Mesenteric fat pad (tissue), 1 donor: ENCODE data around the gene COL27A1. TPM values are rescaled to one million over a fixed set of nuclear protein-coding genes. Genes with fewer than 3 reads are reported as not detected.

Experiments
- DNase-seq: peaks from one replicate; pipeline ENCODE4 v3.0.0-alpha.2; 2020; ENCODE audit warnings: low spot score
- total RNA-seq: library from RNA; stranded (reverse); fragmentation: NEBNext Ultra II Directional; extraction: Animal tissue kit (Norgen Biotek cat#: 25700); gene quantifications from one replicate; pipeline ENCODE4 v1.2.1, GENCODE V29; 2021
- donor health status: DM: yes; HTN: yes; CAD: no.

COL27A1 gene
- total RNA-seq, 1 donor from 2014 or later, result 101 TPM

GRCh38 chr9:114166103-114166470, 10.8 kb downstream of the COL27A1 start:
- no peak for DNase-seq

DNA sequence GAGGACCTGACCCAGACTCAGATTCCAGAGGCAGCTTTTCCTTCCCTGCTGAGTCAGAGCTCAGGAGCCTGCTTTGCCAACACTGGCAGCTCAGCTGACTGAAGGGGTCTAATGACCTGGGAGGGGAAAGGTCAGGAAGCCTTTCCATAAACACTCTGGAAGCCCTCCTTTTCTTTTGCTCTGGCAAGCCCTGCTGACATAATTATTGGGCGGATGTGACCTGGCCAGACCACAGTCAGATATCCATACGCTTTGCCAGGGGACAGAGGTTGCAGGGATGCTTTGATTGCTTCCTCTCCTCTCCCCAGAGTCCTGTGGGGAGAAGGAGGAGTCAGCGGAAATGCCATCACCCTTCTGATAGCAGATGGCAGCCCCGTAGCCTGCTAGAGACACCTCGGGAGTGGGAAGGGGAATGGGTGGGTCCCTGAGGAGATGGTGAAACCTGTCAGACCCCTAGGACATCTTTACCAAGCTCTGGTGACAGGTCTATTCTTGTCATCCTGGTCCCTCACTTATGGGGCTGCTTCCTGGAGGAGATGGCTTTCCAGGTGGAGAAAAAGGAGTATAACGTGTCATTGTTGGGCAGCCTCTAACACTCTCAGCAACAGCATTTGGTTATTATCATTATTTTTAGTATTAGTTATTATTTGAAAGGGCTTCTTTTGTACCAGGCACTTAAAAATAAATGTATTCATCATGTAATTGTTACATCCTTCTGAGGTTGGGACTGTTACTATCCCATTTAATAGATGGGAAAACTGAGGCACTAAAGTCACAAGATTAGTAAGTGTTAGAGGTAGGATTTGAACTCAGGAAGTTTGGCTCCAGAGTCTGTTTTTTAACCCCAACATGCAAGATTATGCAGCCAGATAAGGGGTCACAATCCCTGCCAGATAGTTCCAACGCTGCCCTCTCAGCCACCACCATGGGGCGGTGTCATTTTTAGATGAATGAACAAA, 11.6 kb downstream of the COL27A1 start:
- no peak for DNase-seq

DNA sequence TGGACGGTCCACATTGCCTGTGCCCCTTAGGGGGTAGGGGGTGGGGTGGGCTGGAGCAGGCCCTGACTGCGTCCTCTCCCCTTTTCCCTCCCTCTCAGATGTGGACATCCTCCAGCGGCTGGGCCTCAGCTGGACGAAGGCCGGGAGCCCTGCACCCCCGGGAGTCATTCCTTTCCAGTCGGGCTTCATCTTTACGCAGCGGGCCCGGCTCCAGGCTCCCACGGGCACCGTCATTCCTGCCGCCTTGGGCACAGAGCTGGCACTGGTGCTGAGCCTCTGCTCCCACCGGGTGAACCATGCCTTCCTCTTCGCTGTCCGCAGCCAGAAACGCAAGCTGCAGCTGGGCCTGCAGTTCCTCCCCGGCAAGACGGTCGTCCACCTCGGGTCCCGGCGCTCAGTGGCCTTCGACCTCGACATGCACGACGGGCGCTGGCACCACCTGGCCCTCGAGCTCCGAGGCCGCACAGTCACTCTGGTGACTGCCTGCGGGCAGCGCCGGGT, 12.3 kb downstream of the COL27A1 start:
- no peak for DNase-seq

- DNase-seq, result no peak
Observed at GRCh38 chr9:114168281-114169028, 13.1 kb downstream of the COL27A1 start.

DNA sequence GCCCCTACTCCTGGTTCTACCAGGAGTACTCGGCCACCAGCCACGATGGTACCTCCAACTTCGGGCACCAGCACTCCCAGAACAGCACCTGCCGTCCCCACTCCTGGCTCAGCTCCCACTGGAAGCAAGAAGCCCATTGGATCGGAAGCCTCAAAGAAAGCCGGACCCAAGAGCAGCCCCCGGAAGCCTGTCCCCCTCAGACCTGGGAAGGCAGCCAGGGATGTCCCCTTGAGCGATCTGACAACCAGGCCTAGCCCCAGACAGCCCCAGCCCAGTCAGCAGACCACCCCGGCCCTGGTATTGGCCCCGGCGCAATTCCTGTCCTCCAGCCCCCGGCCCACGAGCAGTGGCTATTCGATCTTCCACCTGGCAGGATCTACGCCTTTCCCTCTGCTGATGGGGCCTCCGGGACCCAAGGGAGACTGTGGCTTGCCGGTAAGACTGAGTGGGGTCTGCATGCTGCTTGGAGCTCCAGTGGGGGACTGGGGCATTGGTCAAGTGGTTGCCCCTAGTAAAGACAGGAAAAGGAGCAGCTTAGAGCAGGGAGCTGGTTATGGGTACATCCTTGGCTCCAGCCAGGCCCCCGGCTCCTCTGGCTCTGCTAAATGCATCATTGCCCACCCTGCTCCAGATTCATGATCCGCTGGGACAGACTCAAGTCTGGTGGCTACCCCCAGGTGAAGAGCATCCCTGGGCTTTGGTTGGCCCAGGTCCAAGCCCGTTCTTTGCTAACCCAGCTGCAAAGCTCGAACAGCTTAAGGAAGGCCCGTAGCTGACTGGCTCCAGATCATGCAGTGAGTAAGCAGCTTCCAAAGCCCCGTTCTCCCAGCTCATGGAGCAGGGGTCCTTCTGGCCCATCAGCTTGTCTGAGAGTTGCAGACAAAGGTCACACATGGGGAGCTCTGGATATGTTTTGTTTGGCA, 14.0 kb downstream of the COL27A1 start:
- DNase-seq, result no peak

DNA sequence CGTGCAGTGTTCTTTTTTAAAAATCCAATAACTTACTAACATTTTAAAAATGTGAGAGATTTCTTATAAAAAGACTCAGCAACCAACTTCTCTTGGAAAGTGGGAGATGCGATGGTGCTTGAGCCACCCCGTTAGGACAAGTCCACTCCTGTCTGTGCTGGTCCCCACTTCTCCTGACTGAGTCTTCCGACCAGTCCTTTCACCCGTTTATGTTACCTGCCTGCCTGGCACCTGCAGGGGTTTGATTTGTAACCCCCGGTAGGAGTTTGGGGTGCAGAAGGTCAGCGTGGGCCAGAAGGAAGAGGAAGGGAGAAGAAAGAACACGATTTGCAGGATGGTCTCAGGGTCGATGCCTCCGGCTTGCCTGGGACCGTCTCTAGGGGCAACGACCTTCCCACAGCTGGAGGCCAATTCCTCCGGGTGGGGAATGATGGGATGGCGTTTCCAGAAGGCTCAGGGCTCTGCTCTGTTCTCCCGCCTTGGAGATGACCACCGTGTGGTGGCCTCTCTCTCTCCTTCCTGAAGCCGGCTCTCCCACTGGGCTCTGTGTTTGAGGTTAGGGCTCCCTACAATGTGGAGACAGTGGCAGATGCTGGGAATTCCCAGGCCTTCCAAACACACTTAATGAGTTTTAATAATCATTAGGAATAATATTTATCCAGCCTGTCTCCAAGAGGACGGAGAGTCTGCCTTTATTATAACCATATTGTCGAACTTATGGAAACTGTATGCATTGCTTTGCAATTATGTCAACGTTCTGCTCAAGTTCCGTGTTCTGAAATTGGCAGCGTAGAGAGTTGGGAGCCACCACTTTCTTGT, 14.8 kb downstream of the COL27A1 start:
- DNase-seq, result no peak

DNA sequence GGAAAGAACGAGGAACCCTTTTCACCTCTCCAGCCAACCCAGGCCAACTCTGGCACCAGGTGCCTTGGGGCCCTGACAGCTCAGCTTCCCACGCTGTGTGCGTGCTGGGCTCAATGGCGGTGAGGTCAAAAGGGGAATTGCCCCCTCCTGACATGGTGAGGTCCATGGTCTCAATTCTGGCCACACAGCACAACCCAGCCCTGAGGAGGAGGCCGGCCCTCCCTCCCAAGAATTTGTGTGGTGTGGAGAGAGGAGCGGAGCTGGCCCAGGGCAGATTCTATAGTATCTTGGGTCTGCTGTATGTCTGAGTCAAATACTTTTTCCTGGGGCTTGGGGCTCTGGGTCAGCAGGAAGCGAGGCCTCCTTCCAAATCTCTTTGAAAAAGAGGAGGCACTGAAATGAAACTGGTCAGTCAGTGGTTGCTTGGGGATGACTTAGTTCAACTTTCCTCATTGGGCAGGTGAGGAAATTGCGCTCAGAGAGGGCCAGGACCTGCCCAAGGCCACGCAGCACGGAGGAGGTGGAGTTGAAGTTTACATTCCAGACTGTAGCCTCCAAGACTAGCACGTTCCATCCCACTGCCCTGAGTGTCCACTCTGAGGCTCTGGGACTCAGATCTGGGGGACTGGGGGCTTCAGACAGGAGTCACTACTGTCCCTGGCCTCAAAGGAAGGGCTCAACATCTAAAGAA, 15.6 kb downstream of the COL27A1 start:
- DNase-seq, result no peak

GRCh38 chr9:114171500-114171899, 16.2 kb downstream of the COL27A1 start:
- no peak for DNase-seq

- DNase-seq, result no peak
Observed at GRCh38 chr9:114172981-114173833, 17.9 kb downstream of the COL27A1 start.

DNA sequence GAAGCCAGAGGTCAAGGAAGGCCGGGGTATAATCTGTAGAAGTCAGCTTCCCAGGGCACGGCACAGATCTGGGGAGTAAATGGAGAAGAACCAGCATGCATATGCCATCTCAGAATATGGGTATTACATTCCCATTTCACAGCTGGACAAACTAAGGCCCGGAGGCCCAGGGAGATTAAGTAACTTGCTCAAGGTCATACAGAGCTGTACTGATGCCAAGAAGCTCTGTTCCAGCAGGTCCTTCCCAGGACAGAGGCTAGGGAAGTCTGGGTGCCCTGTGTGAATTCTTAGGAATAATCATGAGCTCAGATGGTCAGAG, 19.2 kb downstream of the COL27A1 start:
- no peak for DNase-seq

- DNase-seq, result no peak
Observed at GRCh38 chr9:114174876-114175771, 19.8 kb downstream of the COL27A1 start.

GRCh38 chr9:114176624-114177291, 21.4 kb downstream of the COL27A1 start:
- no peak for DNase-seq

DNA sequence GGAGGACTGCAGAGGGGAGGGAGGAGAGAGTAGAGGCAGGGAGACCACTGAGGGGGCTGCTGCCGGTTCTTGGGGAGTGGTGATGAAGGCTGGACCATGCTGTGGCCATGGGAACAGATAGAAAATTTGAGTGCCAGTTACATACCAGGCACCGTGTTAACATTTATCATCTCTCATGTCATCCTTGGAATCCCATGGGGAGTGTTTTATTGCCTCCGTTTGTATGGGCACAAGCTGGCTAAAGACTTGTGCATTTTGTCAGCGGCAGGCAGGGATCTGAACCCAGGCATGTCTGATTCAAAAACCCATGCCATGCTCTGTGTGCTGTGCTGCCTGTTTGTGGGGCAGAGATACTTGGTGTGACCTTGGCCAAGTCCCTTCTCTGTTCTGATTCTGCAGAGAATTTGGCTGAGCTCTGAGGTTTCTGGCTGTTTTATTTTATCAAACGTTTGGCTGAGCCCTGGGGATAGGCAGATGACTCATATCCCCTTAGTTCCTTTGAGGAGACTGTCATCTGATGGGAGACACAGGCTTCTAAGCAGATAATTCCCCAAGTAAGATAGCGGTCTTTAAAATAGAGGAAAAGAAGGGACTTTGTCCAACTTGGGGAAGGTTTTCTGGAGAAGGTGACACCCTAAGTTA, 22.2 kb downstream of the COL27A1 start:
- no peak for DNase-seq

DNA sequence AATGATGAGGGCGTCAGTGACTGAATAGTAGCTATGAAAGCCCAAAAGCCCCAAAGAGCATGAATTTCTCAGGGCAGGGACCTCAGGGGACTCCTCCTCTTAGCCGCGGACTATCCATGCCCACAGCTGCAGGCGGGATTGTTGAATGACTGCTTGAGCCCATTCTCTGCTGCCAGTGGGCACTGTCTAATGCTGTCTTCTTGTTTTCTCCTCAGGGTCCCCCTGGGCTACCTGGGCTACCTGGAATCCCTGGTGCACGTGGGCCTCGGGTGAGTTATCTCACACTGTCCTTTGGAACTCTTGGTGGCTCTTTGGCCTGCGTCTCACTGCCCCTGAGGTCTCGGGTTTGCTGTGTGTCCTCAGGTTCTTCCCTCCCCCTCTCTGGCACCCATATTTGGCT, 22.7 kb downstream of the COL27A1 start:
- DNase-seq, result no peak

DNA sequence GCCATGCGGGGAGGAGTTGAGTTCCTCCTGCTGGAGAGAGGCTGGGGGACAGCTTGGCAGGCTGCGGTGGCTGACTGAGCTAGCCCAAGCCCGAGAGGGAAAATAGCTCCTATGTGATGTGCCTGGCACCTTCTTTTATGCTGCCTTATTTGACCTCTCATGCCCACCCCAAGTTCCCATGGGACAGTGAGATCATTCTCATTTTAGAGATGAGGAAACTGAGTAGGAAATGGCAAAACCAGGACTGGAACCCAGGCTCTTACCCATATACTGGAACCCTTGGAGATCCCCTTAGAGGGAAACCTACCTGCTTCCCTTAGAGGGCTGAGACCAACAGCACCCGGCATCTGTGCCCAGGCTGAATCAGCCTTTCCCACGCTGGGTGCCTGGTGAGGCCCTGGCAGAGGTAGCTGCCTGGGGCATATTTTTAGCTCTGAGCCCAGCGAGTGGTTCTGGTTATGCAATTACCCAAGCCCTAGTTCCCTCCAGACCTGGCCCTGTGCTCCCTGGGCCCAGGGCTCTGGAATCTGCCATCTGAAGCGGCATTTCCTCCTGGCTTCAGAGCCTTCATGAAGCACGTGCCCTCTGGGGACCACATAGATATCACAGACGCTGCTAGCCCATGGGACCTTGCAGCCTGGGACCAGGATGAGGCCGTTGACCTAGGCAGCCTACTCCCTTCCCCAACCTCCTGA, 23.6 kb downstream of the COL27A1 start:
- DNase-seq, result no peak

GRCh38 chr9:114179516-114179915, 24.2 kb downstream of the COL27A1 start:
- no peak for DNase-seq
